H1 (cell line): Measurements from ENCODE around the gene RSPH6A. TPM values are rescaled to one million over a fixed set of nuclear protein-coding genes. Genes with fewer than 3 reads are reported as not detected.

ENCODE experiments used
- CTCF ChIA-PET: fragments of 300-600 bp; sonication (Branson Sonifier 250); formaldehyde crosslinking; loops from one replicate; lab custom pipeline; 2021; ENCODE audit not compliant: partially characterized antibody; lab: Charles Lee
- POLR2A ChIA-PET: fragments of 300-600 bp; sonication (Branson Sonifier 250); formaldehyde crosslinking; loops from one replicate; lab custom pipeline; 2021; ENCODE audit warnings: inconsistent platforms; ENCODE audit not compliant: partially characterized antibody; lab: Charles Lee
- DNase-seq, 2 experiments: peaks; one replicate each; pipeline versions ENCODE4 v3.0.0 to v3.0.0-alpha.2; 2010 to 2022; ENCODE audit warnings: low spot score in 2 of 2, low read depth in 1 of 2, mixed read lengths in 1 of 2
- FAIRE-seq: peaks from 2 replicates; lab custom pipeline; 2011; peaks lifted over from hg19 to GRCh38; lab: Jason Lieb, UNC
- H2AFZ ChIP-seq: 2 replicates; pipeline ENCODE4 v1.8.1; 2012; ENCODE audit warnings: low read length, inconsistent platforms
- H2AK5ac ChIP-seq: 2 replicates; pipeline ENCODE4 v1.6.1; 2013; ENCODE audit warnings: low read depth, low read length
- H2BK120ac ChIP-seq: replicated peaks from 2 replicates; pipeline ENCODE3; 2013; ENCODE audit warnings: low read depth, low read length, inconsistent platforms
- H2BK12ac ChIP-seq: 2 replicates; pipeline ENCODE4 v1.6.1; 2013; ENCODE audit warnings: low read depth, low read length
- H2BK15ac ChIP-seq: 2 replicates; pipeline ENCODE4 v1.6.1; 2013; ENCODE audit warnings: low read length
- H2BK20ac ChIP-seq: 2 replicates; pipeline ENCODE4 v1.6.1; 2013; ENCODE audit warnings: low read length
- H2BK5ac ChIP-seq: 2 replicates; pipeline ENCODE4 v1.6.1; 2013; ENCODE audit warnings: low read depth, low read length
- H3K14ac ChIP-seq: 2 replicates; pipeline ENCODE4 v1.6.1; 2013; ENCODE audit warnings: inconsistent platforms; ENCODE audit not compliant: insufficient read length
- H3K18ac ChIP-seq: 2 replicates; pipeline ENCODE4 v1.6.1; 2013; ENCODE audit warnings: low read length; ENCODE audit errors: extremely low read depth
- H3K23ac ChIP-seq: 2 replicates; pipeline ENCODE4 v1.6.1; 2013; ENCODE audit warnings: inconsistent platforms; ENCODE audit not compliant: insufficient read length
- H3K23me2 ChIP-seq: 2 replicates; pipeline ENCODE4 v1.6.1; 2013; ENCODE audit warnings: low read depth, low read length
- H3K27ac ChIP-seq: 2 replicates; pipeline ENCODE4 v1.6.1; 2011; ENCODE audit warnings: low read depth, low read length, inconsistent platforms
- H3K27me3 ChIP-seq, 4 experiments: replicated peaks in 1 of 4; 1 replicate in 1 of 4; 2 replicates in 3 of 4; pipeline versions ENCODE4 v1.6.1 to v1.8.1; 2011 to 2013; ENCODE audit warnings: low read length in 3 of 4, mild to moderate bottlenecking in 3 of 4, inconsistent platforms in 2 of 4, mixed read lengths in 2 of 4, moderate library complexity in 1 of 4; ENCODE audit not compliant: control insufficient read depth in 3 of 4, insufficient read depth in 3 of 4; ENCODE audit errors: extremely low read depth in 1 of 4
- H3K36me3 ChIP-seq, 4 experiments: 2 replicates each; pipeline versions ENCODE4 v1.6.1 to v1.8.1; 2011 to 2013; ENCODE audit warnings: mild to moderate bottlenecking in 4 of 4, low read length in 3 of 4, moderate library complexity in 2 of 4, control low read depth in 1 of 4, inconsistent platforms in 1 of 4; ENCODE audit not compliant: insufficient read depth in 4 of 4, control insufficient read depth in 2 of 4
- H3K4ac ChIP-seq: replicated peaks from 2 replicates; pipeline ENCODE3; 2013; ENCODE audit warnings: low read length, low read depth, mixed read lengths, inconsistent platforms; ENCODE audit not compliant: insufficient read length
- H3K4me1 ChIP-seq, 4 experiments: replicated peaks in 1 of 4; 1 replicate in 1 of 4; 2 replicates in 3 of 4; pipeline versions ENCODE4 v1.6.1 to v1.8.1; 2011 to 2013; ENCODE audit warnings: low read length in 3 of 4, inconsistent platforms in 2 of 4, mixed read lengths in 1 of 4; ENCODE audit not compliant: insufficient read depth in 4 of 4, control insufficient read depth in 3 of 4
- H3K4me2 ChIP-seq, 2 experiments: 2 replicates each; pipeline versions ENCODE4 v1.6.1 to v1.8.1; 2011 to 2013; ENCODE audit warnings: low read depth in 2 of 2, low read length in 2 of 2, control low read depth in 1 of 2, inconsistent platforms in 1 of 2, mild to moderate bottlenecking in 1 of 2; ENCODE audit not compliant: insufficient read depth in 1 of 2
- H3K4me3 ChIP-seq, 4 experiments: fragments of 200-600, 300-600 bp in 1 of 4; sonication (generic), shearing (Covaris generic), sonication (Bioruptor Twin) in 1 of 4; 2 replicates each; pipeline versions ENCODE4 v1.5.1 to v1.8.1; 2011 to 2016; ENCODE audit warnings: low read length in 4 of 4, low read depth in 3 of 4, control low read depth in 2 of 4, inconsistent platforms in 2 of 4, mild to moderate bottlenecking in 2 of 4, mixed read lengths in 1 of 4, moderate library complexity in 1 of 4; ENCODE audit not compliant: insufficient read depth in 2 of 4; ENCODE audit errors: extremely low read depth in 1 of 4
- H3K56ac ChIP-seq: replicated peaks from 2 replicates; pipeline ENCODE3; 2013; ENCODE audit warnings: low read depth, mild to moderate bottlenecking, mixed read lengths, low read length, inconsistent platforms; ENCODE audit not compliant: insufficient read length
- H3K79me1 ChIP-seq: 2 replicates; pipeline ENCODE4 v1.6.1; 2013; ENCODE audit warnings: low read depth, low read length, control low read depth
- H3K79me2 ChIP-seq, 2 experiments: 2 replicates each; pipeline versions ENCODE4 v1.6.1 to v1.8.1; 2012 to 2013; ENCODE audit warnings: low read length in 2 of 2, mild to moderate bottlenecking in 2 of 2, inconsistent platforms in 1 of 2; ENCODE audit not compliant: insufficient read depth in 2 of 2, control insufficient read depth in 1 of 2
- H3K9ac ChIP-seq, 4 experiments: replicated peaks in 1 of 4; 1 replicate in 1 of 4; 2 replicates in 3 of 4; pipeline versions ENCODE4 v1.6.1 to v1.8.1; 2011 to 2013; ENCODE audit warnings: low read depth in 3 of 4, low read length in 3 of 4, control low read depth in 2 of 4, mild to moderate bottlenecking in 2 of 4, moderate library complexity in 2 of 4, inconsistent platforms in 1 of 4; ENCODE audit errors: extremely low read depth in 1 of 4
- H3K9me3 ChIP-seq, 2 experiments: 2 replicates each; pipeline versions ENCODE4 v1.6.1 to v1.8.1; 2012 to 2013; ENCODE audit warnings: mild to moderate bottlenecking in 2 of 2, moderate library complexity in 2 of 2, control low read depth in 1 of 2, inconsistent platforms in 1 of 2, low read depth in 1 of 2, low read length in 1 of 2, mixed read lengths in 1 of 2; ENCODE audit not compliant: insufficient read depth in 2 of 2
- H4K20me1 ChIP-seq, 2 experiments: replicated peaks in 1 of 2; 2 replicates each; pipeline versions ENCODE3 to v1.8.1; 2011 to 2013; ENCODE audit warnings: inconsistent platforms in 2 of 2, low read length in 2 of 2, mild to moderate bottlenecking in 1 of 2; ENCODE audit not compliant: insufficient read depth in 2 of 2, control insufficient read depth in 1 of 2
- H4K5ac ChIP-seq: 2 replicates; pipeline ENCODE4 v1.6.1; 2013; ENCODE audit warnings: low read length, low read depth, mixed read lengths, inconsistent platforms; ENCODE audit not compliant: insufficient read length
- H4K8ac ChIP-seq: 2 replicates; pipeline ENCODE4 v1.8.0; 2013; ENCODE audit warnings: mild to moderate bottlenecking, moderate library complexity, low read length, inconsistent platforms; ENCODE audit not compliant: insufficient read depth; ENCODE audit errors: extremely low read depth
- H4K91ac ChIP-seq: replicated peaks from 2 replicates; pipeline ENCODE3; 2013; ENCODE audit warnings: low read length, mixed read lengths, inconsistent platforms; ENCODE audit not compliant: insufficient read length
- FOSL1 ChIP-seq: IDR thresholded peaks from 2 replicates; pipeline ENCODE4 v1.6.1; 2011; ENCODE audit warnings: mild to moderate bottlenecking, low read depth, low read length, moderate library complexity; ENCODE audit not compliant: insufficient read depth
- GTF2F1 ChIP-seq: IDR thresholded peaks from 2 replicates; pipeline ENCODE4 v1.6.1; 2012; ENCODE audit warnings: low read depth, low read length, improper control_type of control experiment, borderline replicate concordance
- KDM4A ChIP-seq: IDR thresholded peaks from one replicate; pipeline ENCODE4 v1.7.1; 2012; ENCODE audit warnings: low read depth, mild to moderate bottlenecking, moderate library complexity, low read length, inconsistent platforms; ENCODE audit not compliant: severe bottlenecking
- RBBP5 ChIP-seq: IDR thresholded peaks from 2 replicates; pipeline ENCODE4 v1.7.1; 2012; ENCODE audit warnings: low read depth, mild to moderate bottlenecking, inconsistent platforms, low read length, moderate library complexity, borderline replicate concordance
- TAF7 ChIP-seq: optimal IDR thresholded peaks from 2 replicates; pipeline ENCODE3; 2011; ENCODE audit warnings: low read depth, mild to moderate bottlenecking, inconsistent platforms, low read length, moderate library complexity, borderline replicate concordance
- WGBS, 2 experiments: shearing (Covaris generic) in 1 of 2; methylation state at CpG; one replicate each; pipeline versions ENCODE4 v1.1.6 to v1.1.7; 2013 to 2015; ENCODE audit warnings: low lambda C conversion rate in 2 of 2, mixed read lengths in 2 of 2, inconsistent platforms in 1 of 2, low coverage in 1 of 2, missing lambda C conversion rate in 1 of 2; ENCODE audit not compliant: insufficient replicate concordance in 2 of 2, insufficient coverage in 1 of 2, insufficient read length in 1 of 2; ENCODE audit errors: extremely low coverage in 1 of 2, missing lambda C conversion rate in 1 of 2; 5-methylcytosine and 5-hydroxymethylcytosine counted together
- polyA plus RNA-seq, 7 experiments: library from polyadenylated mRNA; depleted of rRNA in 3 of 7; stranded (reverse) in 5 of 7; unstranded in 2 of 7; fragments of >200 nt in 5 of 7; fragments of 200-250 nt in 2 of 7; gene quantifications; 1 replicate in 5 of 7; 2 replicates in 1 of 7; 4 replicates in 1 of 7; pipeline versions ENCODE4 v1.2.1 to v1.2.3, GENCODE V29; 2011 to 2013; ENCODE audit warnings: missing spikeins in 2 of 7, mixed read lengths in 2 of 7
- total RNA-seq: library from RNA; stranded (reverse); fragmentation: NEBNext Ultra II Directional; extraction: Animal tissue kit (Norgen Biotek cat#: 25700); gene quantifications from 2 replicates; pipeline ENCODE4 v1.2.1, GENCODE V29; 2021

The RSPH6A gene
- total and polyA plus RNA-seq, 2 of the 8 experiments (the other 6 are each of a cell fraction or from before 2014, with no cell fraction given) = 0.05 to 0.19 TPM

- H4K20me1 ChIP-seq = peaks cover 0 to 4% of the 10 kb centered on the region in 2 experiments
- peak overlapping the region; percentile 42 to 68 (median 52) for H3K4me3 ChIP-seq
- TF ChIP-seq RBBP5 = 0 out of 2 replicates have a peak, but pooled peaks have one; percentile 17
- no peak for TF ChIP-seq KDM4A
- no peak for TF ChIP-seq TAF7
- no peak for TF ChIP-seq GTF2F1
- no peak for TF ChIP-seq FOSL1
- DNase-seq = peak in 1 of 2 experiments; percentile 68
- H3K79me1 ChIP-seq = no peaks in the 10 kb centered on the region; the same call in 1 of the 2 replicates
- no peak overlapping the region for H3K14ac ChIP-seq
- H3K27ac ChIP-seq = peak overlapping the region; percentile 86
- peaks cover 0 to 23% (median 20%) of the 10 kb centered on the region in 4 experiments; a peak in 6 of 7 replicates for H3K4me1 ChIP-seq
- peak overlapping the region; percentile 64; the same call in 1 of the 2 replicates for H2BK5ac ChIP-seq
- H2BK120ac ChIP-seq = no peak overlapping the region
- ChIA-PET POLR2A (interaction anchor here (0.6 to 12.6 kb wide), 16 partner anchors 9 to 85 kb away, joined by 3 to 175 read pairs (median 8); partner anchors contain the start of genes DMWD, FOXA3, IRF2BP1 and SIX5), CTCF (interaction anchor here (0.6 to 8.8 kb wide), 39 partner anchors 11 to 846 kb away, joined by 3 to 107 read pairs (median 5); partner anchors contain the start of genes DMPK, DMWD, IRF2BP1 and MYPOP)
- H2AFZ ChIP-seq = no peak overlapping the region
- H4K91ac ChIP-seq = peak overlapping the region; percentile 45
- no peaks in the 10 kb centered on the region for H3K9me3 ChIP-seq
- H3K56ac ChIP-seq = peak overlapping the region; percentile 78
- H2BK20ac ChIP-seq = no peak overlapping the region
- H3K4ac ChIP-seq = peak overlapping the region; percentile 12
- peak overlapping the region; percentile 78 for H2BK12ac ChIP-seq
- H3K23me2 ChIP-seq = peaks cover 16% of the 10 kb centered on the region
- peak overlapping the region; percentile 41 for H4K5ac ChIP-seq
- H3K4me2 ChIP-seq = peak overlapping the region; percentile 85 to 88
- WGBS, 2 experiments = 31% methylated on average over 13 of the region's 18 CpGs; no CpG with 5 or more reads in 1 of the 2 experiments
- H3K18ac ChIP-seq = peak overlapping the region; percentile 72
- no peak overlapping the region; the same call in 1 of the 2 replicates for H2BK15ac ChIP-seq
- FAIRE-seq = no peak
- H4K8ac ChIP-seq = peak overlapping the region; percentile 94
- H3K79me2 ChIP-seq = no peaks in the 10 kb centered on the region
- peak overlapping the region; percentile 79; the same call in 1 of the 2 replicates for H2AK5ac ChIP-seq
- no peak overlapping the region for H3K23ac ChIP-seq
- H3K27me3 ChIP-seq = no peaks in the 10 kb centered on the region
- peaks cover 2 to 12% (median 7%) of the 10 kb centered on the region in 4 experiments; a peak in 6 of 8 replicates for H3K36me3 ChIP-seq
- H3K9ac ChIP-seq = peak overlapping the region in 3 of 4 experiments; percentile 70 to 85 (median 78); a peak in 6 of 7 replicates
These were observed 1.3 kb upstream of the RSPH6A start for GRCh38 chr19:45816236-45817009.
